Nephron (organoid): Measurements from ENCODE around the gene SNX27.
A peak's percentile ranks its signal among the peaks of the same experiment; 100 is the strongest.

Source experiments
- H3K27ac Mint-ChIP-seq, 3 experiments: 2 replicates each; pipeline ENCODE4 v1.8.0; 2020; ENCODE audit warnings: mixed read lengths in 3 of 3, mild to moderate bottlenecking in 2 of 3, moderate library complexity in 1 of 3
- H3K27me3 Mint-ChIP-seq: 2 replicates; pipeline ENCODE4 v1.8.0; 2021; ENCODE audit warnings: low read depth, mild to moderate bottlenecking, moderate library complexity, mixed read lengths
- H3K36me3 Mint-ChIP-seq: 2 replicates; pipeline ENCODE4 v1.8.0; 2020; ENCODE audit warnings: low read depth, mixed read lengths
- H3K4me1 Mint-ChIP-seq: 2 replicates; pipeline ENCODE4 v1.8.0; 2020; ENCODE audit warnings: mixed read lengths
- H3K4me3 Mint-ChIP-seq, 3 experiments: 2 replicates each; pipeline ENCODE4 v1.8.0; 2020; ENCODE audit warnings: mild to moderate bottlenecking in 3 of 3, mixed read lengths in 3 of 3, moderate library complexity in 2 of 3
- H3K9me3 Mint-ChIP-seq: 2 replicates; pipeline ENCODE4 v1.8.0; 2020; ENCODE audit warnings: mixed read lengths
- TF ChIP-seq, protein P1 (sequence below), 3 experiments: fragments of 200-600 bp; sonication (generic); IDR thresholded peaks; one replicate each; pipeline ENCODE4 v1.5.0; 2021; ENCODE audit warnings: antibody characterized with exemption in 3 of 3; ENCODE audit not compliant: unreplicated experiment in 3 of 3

The SNX27 gene

GRCh38 chr1:151720974-151721787 lies 109.3 kb downstream of the SNX27 start, which contains the start of gene RIIAD1:
RIIAD1 (plus strand) TSS chr1:151721522; CDS start chr1:151721537, 15 bp downstream.
- TF ChIP-seq, protein P1, sequence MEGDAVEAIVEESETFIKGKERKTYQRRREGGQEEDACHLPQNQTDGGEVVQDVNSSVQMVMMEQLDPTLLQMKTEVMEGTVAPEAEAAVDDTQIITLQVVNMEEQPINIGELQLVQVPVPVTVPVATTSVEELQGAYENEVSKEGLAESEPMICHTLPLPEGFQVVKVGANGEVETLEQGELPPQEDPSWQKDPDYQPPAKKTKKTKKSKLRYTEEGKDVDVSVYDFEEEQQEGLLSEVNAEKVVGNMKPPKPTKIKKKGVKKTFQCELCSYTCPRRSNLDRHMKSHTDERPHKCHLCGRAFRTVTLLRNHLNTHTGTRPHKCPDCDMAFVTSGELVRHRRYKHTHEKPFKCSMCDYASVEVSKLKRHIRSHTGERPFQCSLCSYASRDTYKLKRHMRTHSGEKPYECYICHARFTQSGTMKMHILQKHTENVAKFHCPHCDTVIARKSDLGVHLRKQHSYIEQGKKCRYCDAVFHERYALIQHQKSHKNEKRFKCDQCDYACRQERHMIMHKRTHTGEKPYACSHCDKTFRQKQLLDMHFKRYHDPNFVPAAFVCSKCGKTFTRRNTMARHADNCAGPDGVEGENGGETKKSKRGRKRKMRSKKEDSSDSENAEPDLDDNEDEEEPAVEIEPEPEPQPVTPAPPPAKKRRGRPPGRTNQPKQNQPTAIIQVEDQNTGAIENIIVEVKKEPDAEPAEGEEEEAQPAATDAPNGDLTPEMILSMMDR (IDR thresholded peaks at IDR 0.05; ENCODE audit: unreplicated experiment in 3 of 3), result no peak
- H3K9me3 Mint-ChIP-seq, result no peaks in the 10 kb centered on the region
- peak within 1 kb of the TSS; percentile 4 to 64 (median 25) for H3K27ac Mint-ChIP-seq
- no peaks in the 10 kb centered on the region for H3K36me3 Mint-ChIP-seq
- peaks cover 34% of the 10 kb centered on the region for H3K4me1 Mint-ChIP-seq
- H3K27me3 Mint-ChIP-seq, result peaks cover 93% of the 10 kb centered on the region
- H3K4me3 Mint-ChIP-seq, result peak within 1 kb of the TSS; percentile 63 to 79 (median 74)

GRCh38 chr1:151721788-151722510 lies 110.1 kb downstream of the SNX27 start:
- Mint-ChIP-seq H3K4me1 (peaks cover 30% of the 10 kb centered on the region), H3K36me3 (no peaks in the 10 kb centered on the region), H3K9me3 (no peaks in the 10 kb centered on the region), H3K27me3 (peaks cover 90% of the 10 kb centered on the region), H3K27ac (no peak overlapping the region), H3K4me3 (peak overlapping the region; percentile 21 to 79 (median 63))
- TF ChIP-seq, protein P1 (IDR thresholded peaks at IDR 0.05; ENCODE audit: unreplicated experiment in 3 of 3), result no peak

- H3K27ac Mint-ChIP-seq, result no peak overlapping the region
- no peaks in the 10 kb centered on the region for H3K36me3 Mint-ChIP-seq
- H3K4me3 Mint-ChIP-seq, result no peak overlapping the region
- no peaks in the 10 kb centered on the region for H3K9me3 Mint-ChIP-seq
- peaks cover 88% of the 10 kb centered on the region for H3K27me3 Mint-ChIP-seq
- peaks cover 21% of the 10 kb centered on the region for H3K4me1 Mint-ChIP-seq
- TF ChIP-seq, protein P1 (IDR thresholded peaks at IDR 0.05; ENCODE audit: unreplicated experiment in 3 of 3), result no peak
These were observed 112.0 kb downstream of the SNX27 start for GRCh38 chr1:151723726-151724370.

DNA sequence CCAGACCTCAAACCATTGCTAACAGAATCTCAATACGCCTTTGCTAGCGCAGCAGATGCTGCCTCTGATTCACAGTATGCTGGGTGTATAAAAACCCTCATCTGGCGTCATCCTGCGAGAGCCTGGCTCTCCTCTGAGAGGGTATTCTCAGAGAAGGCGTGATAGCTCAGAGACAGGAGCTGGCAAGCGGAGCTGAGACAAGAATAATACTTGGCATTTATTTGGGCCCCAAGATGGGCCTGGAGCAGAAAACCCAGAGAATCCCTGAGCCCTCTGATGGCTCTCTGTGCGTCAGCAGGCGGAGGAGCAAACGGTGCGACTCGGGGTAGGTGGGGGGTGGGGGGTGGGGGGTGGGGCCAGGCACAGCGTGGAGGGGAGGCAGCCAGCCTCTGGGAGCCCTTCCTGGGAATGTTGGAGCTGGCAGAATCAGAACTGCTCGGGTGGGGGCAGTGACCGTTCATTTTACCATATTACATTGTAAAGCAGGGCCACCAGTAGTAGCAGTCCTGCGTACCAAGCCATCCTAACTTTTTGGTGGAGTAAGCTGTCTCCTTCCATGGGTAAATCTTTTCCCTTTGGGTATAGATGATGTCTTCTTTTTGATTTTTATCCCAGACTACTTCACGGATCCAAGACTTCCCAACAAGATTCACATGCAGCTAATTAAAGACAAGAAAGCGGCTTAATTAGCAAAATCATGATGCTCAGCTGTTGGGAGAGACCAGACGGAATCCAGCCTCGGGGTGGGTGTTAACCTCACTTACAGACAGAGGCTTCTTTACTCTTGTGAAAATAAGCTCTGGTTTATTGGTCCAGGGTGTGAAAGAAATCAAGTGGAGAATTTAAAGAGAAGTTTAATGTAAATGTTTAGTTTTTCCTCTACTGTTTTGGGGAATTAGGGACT lies 116.6 kb downstream of the SNX27 start:
- Mint-ChIP-seq H3K27me3 (peaks cover 71% of the 10 kb centered on the region), H3K4me1 (peaks cover 10% of the 10 kb centered on the region), H3K9me3 (no peaks in the 10 kb centered on the region), H3K36me3 (no peaks in the 10 kb centered on the region), H3K4me3 (peak overlapping the region; percentile 46 to 68 (median 47)), H3K27ac (peak overlapping the region in 1 of 3 experiments; percentile 44)
- TF ChIP-seq, protein P1 (IDR thresholded peaks at IDR 0.05; ENCODE audit: unreplicated experiment in 3 of 3), result no peak
